AG20443 (cell line): ENCODE results near the gene MYO1A.
"Not testable (repeated sequence)": the region's sequence is repeated elsewhere in the genome, so short reads cannot be mapped to it uniquely, and the experiment has no call there.

Source experiments
- DNase-seq: peaks from one replicate; pipeline ENCODE4 v3.0.0; 2012; ENCODE audit warnings: low spot score, mixed read lengths

The MYO1A gene

GRCh38 chr12:56993346-56993745 lies 56.6 kb downstream of the MYO1A start:
- no peak for DNase-seq

DNA sequence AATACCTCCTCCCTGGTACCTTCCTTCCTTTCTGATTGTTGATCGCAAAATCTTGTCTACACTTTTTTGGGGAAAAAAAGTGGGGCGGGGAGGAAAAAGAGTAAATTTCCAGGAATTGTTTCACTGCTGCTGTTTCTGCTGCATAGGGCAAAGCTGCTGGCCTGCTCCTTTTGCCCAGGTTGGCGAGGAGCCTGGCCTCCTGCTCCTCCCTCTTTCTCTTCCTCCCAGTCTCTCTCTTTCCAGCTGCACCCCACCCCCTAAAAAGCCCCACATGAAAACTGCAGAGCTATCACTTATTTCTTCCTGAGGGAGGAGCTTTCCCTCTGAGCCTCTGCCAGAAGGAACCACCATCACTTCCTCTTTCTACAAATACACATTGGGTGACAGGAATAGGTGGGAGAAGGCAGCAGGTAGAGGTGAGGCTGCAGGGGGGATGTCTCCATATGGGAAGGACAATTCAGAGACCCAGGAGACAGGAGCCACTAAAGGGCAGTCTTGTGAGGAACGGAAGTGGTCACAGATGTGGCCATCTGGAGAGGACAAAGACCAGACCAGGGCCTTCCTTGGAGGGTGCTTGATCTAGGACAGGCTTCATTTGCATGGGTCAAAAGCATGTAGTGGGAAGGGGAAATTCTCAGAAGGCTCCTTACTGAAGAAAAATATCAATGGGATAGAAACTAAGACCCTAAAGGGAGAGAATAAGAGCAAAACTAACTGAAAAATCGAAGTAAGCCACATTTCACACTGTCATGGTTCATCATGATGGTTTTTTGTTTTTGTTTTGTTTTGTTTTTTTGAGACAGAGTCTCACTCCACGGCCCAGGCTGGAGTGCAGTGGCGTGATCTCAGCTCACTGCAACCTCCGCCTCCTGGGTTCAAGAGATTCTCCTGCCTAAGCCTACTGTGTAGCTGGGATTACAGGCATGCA lies 58.3 kb downstream of the MYO1A start:
- DNase-seq = no peak

DNA sequence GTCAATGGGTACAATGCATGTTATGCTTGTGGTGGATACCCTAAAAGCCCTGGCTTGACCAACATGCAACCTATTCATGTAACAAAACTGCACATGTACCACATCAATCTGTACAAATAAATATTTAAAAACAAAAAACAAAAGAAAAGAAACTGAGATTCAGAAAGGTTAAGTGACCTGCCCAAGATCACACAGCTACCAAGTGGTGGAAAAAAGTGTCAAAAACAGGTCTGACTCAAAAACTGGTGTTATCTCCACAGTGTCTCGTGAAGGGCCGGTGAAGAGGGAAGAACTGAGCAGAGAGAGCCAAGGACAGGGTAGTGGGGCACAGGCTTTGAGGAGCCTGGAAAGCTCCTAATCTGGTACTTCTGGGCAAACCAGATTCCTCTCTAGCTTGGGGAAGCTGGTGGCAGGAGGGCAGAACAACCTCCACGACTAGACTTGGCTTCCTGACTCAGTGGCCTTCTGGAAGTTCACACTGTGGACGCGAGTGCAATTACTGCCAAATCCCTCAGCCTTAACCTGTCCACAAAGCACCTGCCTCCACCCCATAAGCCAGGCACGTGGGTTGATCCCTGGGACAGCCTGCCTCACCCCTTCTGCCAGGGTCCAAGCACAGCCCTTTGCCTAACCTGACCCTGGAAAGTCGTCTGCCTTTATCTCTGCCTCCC lies 59.1 kb downstream of the MYO1A start:
- DNase-seq = no peak

- no peak for DNase-seq
These were observed 59.9 kb downstream of the MYO1A start for GRCh38 chr12:56989861-56990610.

DNA sequence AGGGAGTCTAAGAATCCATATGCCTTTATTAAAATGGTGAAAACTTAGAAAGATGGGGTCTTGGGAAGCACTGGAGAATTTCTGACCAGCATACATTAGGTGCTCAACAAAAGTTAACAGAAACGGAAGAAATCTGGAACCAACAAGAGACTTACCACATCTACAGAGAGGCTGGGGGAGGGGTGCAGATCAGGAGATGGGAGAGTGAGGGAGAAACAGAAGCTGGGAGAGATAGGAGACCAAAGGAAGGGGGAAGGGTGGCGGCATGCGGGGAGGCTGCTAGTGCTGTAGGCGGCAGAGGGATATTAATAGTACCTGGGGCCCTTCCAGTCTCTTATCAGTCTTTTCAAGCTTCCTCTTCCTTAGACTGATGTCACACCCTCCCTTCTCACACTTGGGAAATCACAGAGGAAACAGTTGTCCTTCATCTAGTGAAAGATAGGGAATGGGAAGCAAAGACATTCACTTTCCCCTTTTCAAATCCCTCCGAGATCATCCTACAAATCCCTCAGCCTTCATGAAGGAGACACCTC lies 61.7 kb downstream of the MYO1A start:
- no peak for DNase-seq

- peak; percentile 90 for DNase-seq
These were observed 62.3 kb downstream of the MYO1A start for GRCh38 chr12:56987551-56988053.

DNA sequence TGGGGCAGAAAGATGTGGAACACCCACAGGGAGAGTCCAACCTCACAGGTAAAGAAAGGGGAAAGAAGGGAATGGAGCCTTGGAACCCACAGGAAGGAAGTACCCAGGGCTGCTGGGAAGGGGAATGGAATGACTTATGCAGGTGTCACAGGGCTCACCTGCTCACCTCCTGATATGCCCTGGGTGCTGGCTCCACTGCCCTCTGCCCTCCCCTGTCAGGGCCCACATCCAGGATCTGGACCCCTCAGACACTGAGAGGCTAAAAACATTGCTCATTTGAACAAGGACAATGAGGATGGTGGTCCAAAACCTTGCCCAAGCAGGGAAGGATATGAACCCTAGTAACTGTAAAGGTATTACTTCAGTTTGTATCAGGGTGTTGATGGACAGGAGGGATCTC lies 62.9 kb downstream of the MYO1A start:
- DNase-seq = no peak

DNA sequence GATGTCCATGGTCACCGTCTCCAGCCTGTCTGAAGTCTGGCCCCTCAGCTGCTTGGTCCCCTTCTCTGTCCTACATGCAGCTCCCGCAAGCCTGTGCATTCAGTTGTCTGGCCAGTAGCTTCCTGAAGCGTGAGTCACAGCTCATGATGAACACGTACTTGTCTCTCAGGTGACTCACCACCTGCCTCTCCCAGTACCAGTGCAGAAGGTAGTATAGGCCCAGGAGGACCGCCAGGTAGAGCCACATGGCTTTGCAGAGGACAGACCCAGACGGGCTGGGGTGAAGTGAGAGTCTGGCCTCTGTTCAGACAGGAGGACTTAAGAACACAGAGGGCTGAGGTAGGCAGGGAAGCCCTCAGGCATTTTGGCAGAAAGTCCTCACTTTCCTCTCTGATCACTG lies 64.2 kb downstream of the MYO1A start:
- DNase-seq = not testable (repeated sequence)

- no peak for DNase-seq
These were observed 66.5 kb downstream of the MYO1A start for GRCh38 chr12:56983386-56983785.

DNA sequence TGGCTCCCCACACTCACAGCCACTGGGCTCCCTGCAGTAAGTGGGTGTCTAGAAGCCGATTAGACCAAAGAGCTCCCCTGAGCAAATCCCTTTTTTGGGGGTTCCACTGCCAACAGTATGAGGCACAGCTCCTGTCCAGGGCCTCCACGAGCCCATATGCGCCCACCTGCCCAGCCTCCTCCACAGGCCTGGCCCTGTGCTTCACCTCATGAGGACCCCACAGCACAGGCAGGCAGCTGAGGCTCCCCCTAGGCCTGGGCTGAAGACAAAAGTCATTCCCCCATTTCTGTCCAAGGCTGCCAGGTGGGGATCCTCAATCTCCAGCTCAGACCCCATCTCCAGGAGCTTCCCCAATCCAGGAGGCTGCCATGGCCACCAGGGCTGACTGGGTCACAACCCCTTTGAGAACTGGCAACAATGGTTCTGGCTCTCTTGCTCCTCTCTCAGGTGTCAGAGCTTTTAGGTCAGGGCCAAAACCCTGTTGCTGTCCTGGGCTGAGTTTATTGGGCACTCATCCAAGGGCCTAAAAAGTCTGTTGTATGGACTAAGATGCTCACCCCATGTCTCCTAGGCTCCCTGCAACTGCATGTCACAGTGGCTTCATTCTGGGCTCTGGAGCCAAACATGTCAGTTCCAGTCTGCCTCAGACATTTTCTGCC lies 67.2 kb downstream of the MYO1A start:
- not testable (repeated sequence) for DNase-seq

DNA sequence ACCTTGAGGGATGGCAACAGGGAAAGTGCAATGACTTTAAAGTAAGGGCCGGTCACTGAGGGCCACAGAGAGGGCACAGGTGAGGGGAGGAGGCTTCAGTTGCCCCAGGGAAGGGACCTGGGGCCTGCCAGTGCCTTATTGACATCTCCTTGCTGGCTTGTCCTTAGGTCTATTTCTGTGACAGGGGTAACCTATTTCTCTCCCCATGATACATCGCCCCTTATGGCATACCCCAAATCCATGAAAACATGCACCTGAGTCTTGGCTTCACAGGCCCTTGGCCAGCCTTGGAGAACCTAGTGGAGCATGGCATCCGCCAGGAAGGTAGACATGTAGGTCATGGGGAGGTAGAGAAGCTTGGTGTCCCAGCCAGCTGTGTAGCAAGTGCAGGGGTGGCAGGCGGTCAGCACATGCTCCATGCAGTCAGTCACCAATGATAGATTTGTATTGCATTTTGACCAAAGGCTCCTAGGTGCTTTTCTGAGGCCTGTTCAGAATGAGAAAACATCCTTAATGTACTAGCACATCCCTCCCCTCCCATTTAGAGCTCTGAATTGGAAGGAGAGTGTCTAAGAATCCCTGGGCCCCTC lies 68.9 kb downstream of the MYO1A start:
- DNase-seq = no peak

GRCh38 chr12:56980268-56980667 lies 69.7 kb downstream of the MYO1A start:
- no peak for DNase-seq

GRCh38 chr12:56979628-56980027 lies 70.3 kb downstream of the MYO1A start:
- no peak for DNase-seq
